CD4-positive, alpha-beta T cell treated with Interleukin-17A for 4 hours (primary cell): ENCODE results near the gene BMERB1.
A peak's percentile ranks its signal among the peaks of the same experiment; 100 is the strongest.
"Not testable (repeated sequence)": the region's sequence is repeated elsewhere in the genome, so short reads cannot be mapped to it uniquely, and the experiment has no call there.

Experiments
- DNase-seq: peaks from one replicate; pipeline ENCODE4 v3.0.0-alpha.2; 2020; ENCODE audit warnings: mixed read lengths

The BMERB1 gene

GRCh38 chr16:15529673-15530072 lies 95.3 kb downstream of the BMERB1 start:
- no peak for DNase-seq

- DNase-seq = no peak
Observed at GRCh38 chr16:15530085-15530484, 95.7 kb downstream of the BMERB1 start.

GRCh38 chr16:15532825-15533224 lies 98.4 kb downstream of the BMERB1 start:
- no peak for DNase-seq

- DNase-seq = no peak
Observed at GRCh38 chr16:15533386-15533785, 99.0 kb downstream of the BMERB1 start.

- no peak for DNase-seq
Observed at GRCh38 chr16:15535772-15536171, 101.4 kb downstream of the BMERB1 start.

- DNase-seq = no peak
Observed at GRCh38 chr16:15536843-15537242, 102.5 kb downstream of the BMERB1 start.

- no peak for DNase-seq
Observed at GRCh38 chr16:15538507-15538906, 104.1 kb downstream of the BMERB1 start.

GRCh38 chr16:15539197-15539596 lies 104.8 kb downstream of the BMERB1 start:
- peak; percentile 10 for DNase-seq

- DNase-seq = no peak
Observed at GRCh38 chr16:15542261-15542660, 107.9 kb downstream of the BMERB1 start.

- DNase-seq = no peak
Observed at GRCh38 chr16:15542734-15543347, 108.5 kb downstream of the BMERB1 start.

- no peak for DNase-seq
Observed at GRCh38 chr16:15544405-15544804, 110.0 kb downstream of the BMERB1 start.

GRCh38 chr16:15545544-15545943 lies 111.2 kb downstream of the BMERB1 start:
- no peak for DNase-seq

- DNase-seq = not testable (repeated sequence)
Observed at GRCh38 chr16:15547072-15547767, 112.8 kb downstream of the BMERB1 start.

- no peak for DNase-seq
Observed at GRCh38 chr16:15547768-15548096, 113.3 kb downstream of the BMERB1 start.

- DNase-seq = no peak
Observed at GRCh38 chr16:15548482-15548891, 114.1 kb downstream of the BMERB1 start.

- DNase-seq = no peak
Observed at GRCh38 chr16:15552507-15552906, 118.1 kb downstream of the BMERB1 start.

- no peak for DNase-seq
Observed at GRCh38 chr16:15553313-15554088, 119.1 kb downstream of the BMERB1 start.

GRCh38 chr16:15556130-15556529 lies 121.7 kb downstream of the BMERB1 start:
- no peak for DNase-seq

- no peak for DNase-seq
Observed at GRCh38 chr16:15557258-15557657, 122.9 kb downstream of the BMERB1 start.

- no peak for DNase-seq
Observed at GRCh38 chr16:15559176-15559575, 124.8 kb downstream of the BMERB1 start.

GRCh38 chr16:15564604-15565339 lies 130.4 kb downstream of the BMERB1 start:
- DNase-seq = no peak

GRCh38 chr16:15566095-15566494 lies 131.7 kb downstream of the BMERB1 start:
- DNase-seq = no peak

GRCh38 chr16:15567823-15568222 lies 133.4 kb downstream of the BMERB1 start:
- DNase-seq = no peak
